PC-9 (cell line): ENCODE results near the gene TEX30.
A peak's percentile ranks its signal among the peaks of the same experiment; 100 is the strongest.

Source experiments
- EZH2 ChIP-seq: fragments of 200-600 bp; sonication (generic); IDR thresholded peaks from 2 replicates; pipeline ENCODE4 v1.8.0; 2017; ENCODE audit warnings: antibody characterized with exemption, low read depth
- TF ChIP-seq, protein P1 (sequence below): fragments of 200-600 bp; sonication (generic); conservative IDR thresholded peaks from 2 replicates; pipeline ENCODE4 v1.6.1; 2017; ENCODE audit warnings: mixed run types, antibody characterized with exemption, mild to moderate bottlenecking, moderate library complexity

DNA sequence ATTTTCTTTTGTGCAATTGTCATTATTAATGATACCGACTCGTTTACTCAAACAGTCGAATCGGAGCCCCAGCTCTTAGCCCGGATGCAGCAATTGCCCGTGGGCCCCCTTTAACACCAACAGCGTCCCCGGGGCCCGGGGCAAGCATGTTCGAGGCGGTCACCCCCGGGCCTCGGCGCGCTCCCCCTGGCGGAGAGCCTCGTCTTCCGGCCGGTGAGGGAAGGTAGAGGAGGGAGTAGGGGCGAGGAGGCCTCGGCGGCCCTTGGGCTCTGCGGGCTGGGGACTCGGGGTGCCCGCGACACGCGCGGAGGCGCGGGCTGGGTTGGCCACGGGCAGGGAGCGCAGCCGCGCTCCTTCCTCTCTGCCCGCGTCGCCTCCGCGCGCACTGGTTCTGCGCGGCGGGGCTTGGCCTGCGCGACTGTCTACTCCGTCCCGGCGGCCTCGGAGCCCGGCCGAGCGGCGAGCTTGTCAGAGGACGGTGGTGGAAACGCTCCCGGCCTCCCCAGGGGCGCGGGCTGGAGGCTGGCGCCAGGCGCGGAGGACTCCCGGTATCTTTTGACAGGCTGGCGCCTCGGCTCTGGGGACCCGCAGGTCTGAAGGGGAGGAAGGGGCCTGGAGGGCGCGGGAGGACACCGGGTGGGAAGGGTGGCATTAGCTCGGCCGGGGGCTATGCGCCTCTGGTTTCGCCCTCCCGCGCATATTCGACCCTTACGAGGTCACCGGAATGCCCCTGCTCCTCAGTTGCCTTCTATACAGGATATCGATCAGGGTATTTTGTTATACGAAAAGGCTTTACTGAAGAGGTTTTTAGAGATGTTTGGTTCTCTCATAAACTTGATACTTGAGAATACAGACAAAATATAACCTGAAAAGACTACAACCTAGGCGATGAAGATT lies 26.8 kb upstream of the TEX30 start:
- TF ChIP-seq, protein P1, sequence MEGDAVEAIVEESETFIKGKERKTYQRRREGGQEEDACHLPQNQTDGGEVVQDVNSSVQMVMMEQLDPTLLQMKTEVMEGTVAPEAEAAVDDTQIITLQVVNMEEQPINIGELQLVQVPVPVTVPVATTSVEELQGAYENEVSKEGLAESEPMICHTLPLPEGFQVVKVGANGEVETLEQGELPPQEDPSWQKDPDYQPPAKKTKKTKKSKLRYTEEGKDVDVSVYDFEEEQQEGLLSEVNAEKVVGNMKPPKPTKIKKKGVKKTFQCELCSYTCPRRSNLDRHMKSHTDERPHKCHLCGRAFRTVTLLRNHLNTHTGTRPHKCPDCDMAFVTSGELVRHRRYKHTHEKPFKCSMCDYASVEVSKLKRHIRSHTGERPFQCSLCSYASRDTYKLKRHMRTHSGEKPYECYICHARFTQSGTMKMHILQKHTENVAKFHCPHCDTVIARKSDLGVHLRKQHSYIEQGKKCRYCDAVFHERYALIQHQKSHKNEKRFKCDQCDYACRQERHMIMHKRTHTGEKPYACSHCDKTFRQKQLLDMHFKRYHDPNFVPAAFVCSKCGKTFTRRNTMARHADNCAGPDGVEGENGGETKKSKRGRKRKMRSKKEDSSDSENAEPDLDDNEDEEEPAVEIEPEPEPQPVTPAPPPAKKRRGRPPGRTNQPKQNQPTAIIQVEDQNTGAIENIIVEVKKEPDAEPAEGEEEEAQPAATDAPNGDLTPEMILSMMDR: peak; percentile 82
- no peak for TF ChIP-seq EZH2
